NCI-H2107 treated with DMSO at 0.1 percent for 48 hours (cell line): Measurements from ENCODE around the gene ERC1.
"Not testable (repeated sequence)": the region's sequence is repeated elsewhere in the genome, so short reads cannot be mapped to it uniquely, and the experiment has no call there.

Source experiments
- DNase-seq: peaks from one replicate; lab custom pipeline; 2025; ENCODE audit not compliant: unreplicated experiment; lab: John Stamatoyannopoulos, UW

Gene ERC1

DNA sequence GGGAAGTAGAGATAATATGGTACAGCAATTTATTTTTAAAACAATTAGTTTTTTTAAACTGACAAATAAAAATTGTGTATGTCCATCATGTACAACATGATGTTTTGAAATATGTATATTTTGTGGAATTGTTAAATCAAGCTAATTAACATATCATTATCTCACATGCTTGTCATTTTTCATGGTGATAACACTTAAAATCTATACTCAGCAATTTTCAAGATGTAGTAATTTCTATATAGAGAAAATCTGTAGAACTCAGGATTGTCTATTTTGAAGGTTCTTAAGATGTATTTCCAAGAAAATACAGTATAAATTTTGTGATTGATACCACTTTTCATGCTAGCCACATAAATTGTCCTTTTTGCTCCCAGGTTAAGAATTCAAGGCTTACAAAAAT, 356.3 kb downstream of the ERC1 start:
- no peak for DNase-seq

- no peak for DNase-seq
Observed at GRCh38 chr12:1348606-1349005, 357.6 kb downstream of the ERC1 start.

GRCh38 chr12:1350055-1350933, 359.3 kb downstream of the ERC1 start:
- DNase-seq: no peak

GRCh38 chr12:1350934-1351240, 359.9 kb downstream of the ERC1 start:
- no peak for DNase-seq

- DNase-seq: no peak
Observed at GRCh38 chr12:1351926-1352325, 360.9 kb downstream of the ERC1 start.

DNA sequence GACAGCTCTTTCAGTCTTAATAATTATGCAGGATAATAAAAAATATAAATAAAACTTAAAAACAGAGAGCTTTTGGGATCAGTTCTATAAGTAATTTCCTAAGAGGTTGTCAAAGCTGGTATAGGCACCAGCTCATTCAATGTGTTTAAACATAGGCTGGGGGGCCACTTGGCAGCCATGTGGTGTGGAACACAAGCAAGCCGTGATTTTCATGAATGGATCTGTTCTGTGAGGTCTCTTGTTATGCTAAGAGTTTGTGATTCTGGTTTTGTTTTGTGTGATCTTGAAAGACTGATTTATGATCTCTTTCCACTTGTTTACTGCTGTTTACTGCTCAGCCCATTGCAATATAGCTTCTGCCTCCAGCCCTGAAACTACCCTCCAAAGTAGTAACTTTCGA, 362.4 kb downstream of the ERC1 start:
- DNase-seq: no peak

- no peak for DNase-seq
Observed at GRCh38 chr12:1355396-1355795, 364.4 kb downstream of the ERC1 start.

GRCh38 chr12:1355871-1356270, 364.8 kb downstream of the ERC1 start:
- DNase-seq: not testable (repeated sequence)

DNA sequence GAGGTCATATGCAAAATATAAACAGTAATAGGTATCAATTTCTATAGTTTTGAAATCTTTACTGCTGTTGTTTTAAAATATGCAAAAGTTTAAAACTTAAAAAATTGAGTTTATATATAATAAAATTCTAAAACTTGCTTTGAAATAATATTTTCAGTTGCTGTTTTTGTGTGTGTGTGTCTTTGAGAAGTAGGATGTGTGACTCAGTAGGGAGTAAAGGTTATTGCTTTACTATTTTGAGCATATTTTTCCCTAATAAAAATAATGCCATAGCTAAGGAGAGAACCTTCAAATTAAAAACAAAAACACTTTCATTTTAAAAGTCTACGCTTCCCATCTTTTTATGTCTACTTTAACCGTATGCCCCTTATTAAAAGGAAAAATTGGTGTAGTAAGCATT, 365.3 kb downstream of the ERC1 start:
- no peak for DNase-seq

GRCh38 chr12:1357171-1357570, 366.1 kb downstream of the ERC1 start:
- no peak for DNase-seq

- DNase-seq: no peak
Observed at GRCh38 chr12:1357711-1358110, 366.7 kb downstream of the ERC1 start.

DNA sequence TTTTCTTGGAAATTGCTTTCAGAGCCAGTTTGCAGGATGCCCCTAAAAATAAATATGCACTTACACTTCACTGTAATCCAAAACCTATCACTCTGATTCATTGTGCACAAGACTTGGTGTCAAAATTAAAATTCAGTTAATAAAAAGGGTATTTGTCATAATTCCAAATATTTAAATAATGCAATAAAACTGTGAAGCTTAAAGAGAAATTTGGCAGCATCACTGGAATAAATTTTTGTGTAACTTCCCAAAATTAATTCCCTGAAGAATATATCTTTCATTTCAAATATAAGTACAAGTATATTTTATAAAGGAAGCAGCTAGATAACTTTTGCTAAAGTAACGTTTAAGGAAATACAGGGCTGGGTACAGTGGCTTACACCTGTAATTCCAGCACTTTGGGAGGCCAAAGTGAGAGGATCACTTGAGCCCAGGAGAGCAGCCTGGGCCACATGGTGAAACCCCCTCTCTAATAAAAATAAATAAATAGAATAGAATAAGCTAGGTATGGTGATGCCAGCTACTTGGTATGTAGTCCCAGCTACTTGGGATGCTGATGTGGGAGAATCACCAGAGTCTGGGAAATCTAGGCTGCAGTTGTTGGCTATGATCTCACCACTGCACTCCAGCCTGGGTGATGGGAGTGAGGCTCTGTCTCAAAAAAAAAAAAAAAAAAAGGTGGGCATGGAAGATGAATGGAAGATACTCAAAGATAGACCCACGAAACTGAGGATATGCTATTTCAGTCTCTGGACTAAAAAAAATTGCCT, 369.6 kb downstream of the ERC1 start:
- DNase-seq: no peak

- DNase-seq: no peak
Observed at GRCh38 chr12:1362143-1362662, 371.2 kb downstream of the ERC1 start.

- DNase-seq: no peak
Observed at GRCh38 chr12:1365703-1366102, 374.7 kb downstream of the ERC1 start.

- DNase-seq: peak; percentile 41
Observed at GRCh38 chr12:1367331-1368291, 376.6 kb downstream of the ERC1 start.

DNA sequence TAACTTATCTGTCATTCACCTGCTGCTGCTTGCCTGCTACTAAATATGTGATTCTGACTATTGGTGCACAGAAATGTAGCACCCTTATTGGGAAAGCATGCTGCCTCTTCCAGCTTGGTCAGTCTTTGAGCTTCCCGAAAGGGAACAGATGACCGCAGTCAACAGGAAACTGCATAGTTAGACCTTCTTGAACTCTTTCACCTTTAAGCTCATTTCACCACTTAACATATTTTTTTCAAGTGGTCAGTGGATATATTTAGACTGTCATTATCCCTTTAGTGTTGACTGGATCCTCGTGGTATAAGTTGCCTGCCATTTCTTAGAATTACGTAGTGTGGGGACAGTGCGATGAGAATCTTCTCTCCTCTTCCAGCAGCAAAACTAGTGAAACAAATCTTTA, 378.4 kb downstream of the ERC1 start:
- DNase-seq: no peak

- no peak for DNase-seq
Observed at GRCh38 chr12:1369938-1370500, 379.0 kb downstream of the ERC1 start.

DNA sequence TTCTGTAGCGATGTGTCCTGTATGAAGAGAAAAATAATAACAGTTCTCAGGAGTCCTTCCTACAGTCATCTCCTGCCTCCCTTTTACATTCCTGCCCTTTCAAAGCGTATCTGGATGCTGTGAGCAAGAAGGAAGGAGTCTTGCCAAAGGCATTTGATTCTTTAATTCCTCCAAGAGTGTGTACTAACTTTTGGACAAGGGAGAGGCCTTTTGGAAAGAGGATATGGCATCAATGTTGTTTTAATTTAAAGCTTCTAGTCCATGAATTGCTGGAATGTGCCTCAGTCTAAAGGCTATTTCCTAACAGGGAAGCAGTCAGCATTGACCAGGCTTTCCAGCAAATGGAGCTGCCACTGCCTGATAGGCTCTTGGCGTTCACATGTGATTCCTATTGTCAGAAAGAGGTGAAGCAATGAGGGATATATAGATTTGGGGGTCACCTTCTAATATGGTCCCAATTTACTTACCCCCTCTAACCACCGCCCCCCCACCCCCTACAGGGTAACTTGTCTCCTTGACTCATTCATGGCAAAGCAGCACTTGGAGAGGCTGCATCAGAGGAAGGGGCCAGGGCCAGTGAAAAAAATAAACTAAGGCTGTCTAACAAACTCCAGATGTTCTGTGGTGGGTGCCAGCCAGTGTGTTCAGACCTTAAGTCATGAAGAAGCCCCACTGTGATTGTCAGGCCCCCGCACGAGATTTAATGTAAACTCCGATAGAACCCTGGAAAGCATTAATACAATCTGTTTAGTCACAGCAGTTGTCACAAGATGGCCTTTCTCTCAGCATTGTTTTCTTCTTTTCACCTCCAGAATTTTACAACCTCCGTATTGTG, 383.1 kb downstream of the ERC1 start:
- no peak for DNase-seq

- no peak for DNase-seq
Observed at GRCh38 chr12:1375323-1375722, 384.3 kb downstream of the ERC1 start.

GRCh38 chr12:1377117-1377516, 386.1 kb downstream of the ERC1 start:
- no peak for DNase-seq
